ENCODE data around the gene GGT1.
A peak's percentile ranks its signal among the peaks of the same experiment; 100 is the strongest.

Gene GGT1

DNA sequence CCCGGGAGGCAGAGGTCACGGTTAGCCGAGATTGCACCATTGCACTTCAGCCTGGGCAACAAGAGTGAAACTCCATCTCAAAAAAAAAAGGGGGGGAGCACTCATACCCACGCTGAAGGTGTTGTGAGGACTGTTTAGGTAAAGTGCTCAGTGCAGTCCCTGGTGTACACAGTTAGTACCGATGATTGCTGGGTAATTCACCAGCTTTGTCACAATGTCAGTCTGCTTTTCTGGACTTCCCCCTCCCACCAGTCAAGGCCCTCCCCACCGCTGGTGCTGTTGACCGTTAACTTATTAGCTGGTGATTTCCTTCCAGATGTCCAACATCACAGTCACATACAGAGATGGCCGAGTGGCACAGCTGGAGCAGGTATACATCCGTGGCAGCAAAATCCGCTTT, 35.3 kb upstream of the GGT1 start:
- Histone ChIP-seq H3K36me3 (ENCODE audit: low read depth) (peaks cover 81% of the 10 kb centered on the region), H3K27ac (ENCODE audit: poor library complexity, severe bottlenecking) (no peak overlapping the region), H3K27me3 (ENCODE audit: insufficient read depth, poor library complexity, severe bottlenecking) (no peaks in the 10 kb centered on the region), H3K4me3 (ENCODE audit: severe bottlenecking) (no peak overlapping the region), H3K9me3 (ENCODE audit: severe bottlenecking) (no peaks in the 10 kb centered on the region), H3K4me1 (ENCODE audit: insufficient read depth, poor library complexity, severe bottlenecking) (no peaks in the 10 kb centered on the region)
- ATAC-seq (ENCODE audit: low read depth) (no peak), DNase-seq (ENCODE audit: low spot score) (no peak)
- TF ChIP-seq CTCF (IDR thresholded peaks at IDR 0.05; ENCODE audit: poor library complexity, severe bottlenecking) = no peak

GRCh38 chr22:24571266-24571665, 31.7 kb upstream of the GGT1 start:
- no peaks in the 10 kb centered on the region for H3K4me1 ChIP-seq (ENCODE audit: insufficient read depth, poor library complexity, severe bottlenecking)
- no peaks in the 10 kb centered on the region for H3K27me3 ChIP-seq (ENCODE audit: insufficient read depth, poor library complexity, severe bottlenecking)
- no peak overlapping the region for H3K27ac ChIP-seq (ENCODE audit: poor library complexity, severe bottlenecking)
- H3K36me3 ChIP-seq (ENCODE audit: low read depth) = peaks cover 77% of the 10 kb centered on the region
- H3K4me3 ChIP-seq (ENCODE audit: severe bottlenecking) = no peak overlapping the region
- no peak for DNase-seq (ENCODE audit: low spot score)
- no peak for ATAC-seq (ENCODE audit: low read depth)
- no peaks in the 10 kb centered on the region for H3K9me3 ChIP-seq (ENCODE audit: severe bottlenecking)
- no peak for TF ChIP-seq CTCF (IDR thresholded peaks at IDR 0.05; ENCODE audit: poor library complexity, severe bottlenecking)

DNA sequence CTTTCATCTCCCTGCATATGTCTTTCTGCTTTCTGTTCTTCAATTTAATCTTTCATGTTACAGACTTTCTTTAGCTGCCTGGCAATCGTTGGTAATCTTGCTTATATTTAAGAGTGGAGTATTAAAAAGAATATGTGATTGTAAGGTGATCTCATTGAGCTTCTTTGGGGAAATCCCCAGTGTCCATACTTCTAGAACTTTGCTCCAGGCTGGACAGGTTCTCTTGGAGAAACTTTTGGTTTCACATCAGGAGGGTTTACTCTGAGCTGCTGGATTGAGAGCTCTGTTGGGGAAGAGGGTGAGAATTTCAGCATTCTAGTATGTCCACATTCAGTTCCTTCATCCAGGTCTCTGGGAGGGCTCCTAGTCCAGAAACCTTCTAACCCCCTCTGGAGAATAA, 26.2 kb upstream of the GGT1 start:
- no peaks in the 10 kb centered on the region for H3K27me3 ChIP-seq (ENCODE audit: insufficient read depth, poor library complexity, severe bottlenecking)
- peaks cover 46% of the 10 kb centered on the region for H3K36me3 ChIP-seq (ENCODE audit: low read depth)
- ATAC-seq (ENCODE audit: low read depth) = no peak
- TF ChIP-seq CTCF (IDR thresholded peaks at IDR 0.05; ENCODE audit: poor library complexity, severe bottlenecking) = no peak
- no peak for DNase-seq (ENCODE audit: low spot score)
- H3K27ac ChIP-seq (ENCODE audit: poor library complexity, severe bottlenecking) = no peak overlapping the region
- no peaks in the 10 kb centered on the region for H3K9me3 ChIP-seq (ENCODE audit: severe bottlenecking)
- peaks cover 32% of the 10 kb centered on the region for H3K4me1 ChIP-seq (ENCODE audit: insufficient read depth, poor library complexity, severe bottlenecking)
- H3K4me3 ChIP-seq (ENCODE audit: severe bottlenecking) = no peak overlapping the region

DNA sequence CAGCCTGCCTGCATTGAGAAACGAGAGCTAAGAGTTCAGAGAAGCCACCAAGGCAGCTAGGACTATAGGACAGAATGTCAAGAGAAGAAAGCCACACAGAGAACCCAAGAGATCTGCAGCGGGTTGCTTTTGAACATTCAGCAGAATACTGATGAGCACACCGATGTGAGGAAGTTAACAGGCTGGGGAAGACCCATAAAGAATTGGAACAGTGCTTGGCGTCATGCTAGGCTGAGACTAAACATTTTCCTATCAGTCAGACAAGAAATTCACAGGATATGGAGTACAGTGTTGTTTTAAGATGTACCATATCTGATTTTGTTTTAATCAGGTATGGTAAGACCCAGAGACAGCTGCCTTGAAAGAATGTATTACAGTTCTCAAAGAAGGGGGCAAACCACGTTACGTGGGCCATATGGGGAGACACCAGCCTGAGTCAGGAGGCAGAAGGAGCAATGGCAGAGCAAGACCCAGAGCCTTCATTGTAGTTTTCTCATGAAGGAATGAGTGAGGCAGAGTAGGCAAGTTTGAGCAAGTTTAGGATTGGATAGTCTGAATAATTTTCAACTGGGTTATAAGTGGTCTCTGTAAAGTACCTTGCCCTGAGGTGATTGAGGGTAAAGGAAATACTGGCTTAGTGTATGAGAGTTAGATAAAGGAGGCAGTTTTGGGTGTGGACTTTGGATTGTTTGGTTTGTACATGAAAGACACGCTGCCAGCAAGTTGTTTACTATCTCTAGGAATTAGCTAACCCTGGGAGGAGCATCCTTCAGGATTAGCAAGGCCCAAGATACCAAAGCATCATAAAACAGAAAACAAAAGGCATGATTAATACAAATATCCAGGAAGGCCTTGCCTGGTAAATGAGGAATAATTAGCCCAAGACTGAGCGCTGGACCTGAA, 24.4 kb upstream of the GGT1 start:
- ATAC-seq (ENCODE audit: low read depth) (peak; percentile 87), DNase-seq (ENCODE audit: low spot score) (no peak)
- Histone ChIP-seq H3K9me3 (ENCODE audit: severe bottlenecking) (no peaks in the 10 kb centered on the region), H3K4me3 (ENCODE audit: severe bottlenecking) (no peak overlapping the region), H3K27ac (ENCODE audit: poor library complexity, severe bottlenecking) (peak overlapping the region; percentile 85), H3K36me3 (ENCODE audit: low read depth) (peaks cover 28% of the 10 kb centered on the region), H3K27me3 (ENCODE audit: insufficient read depth, poor library complexity, severe bottlenecking) (no peaks in the 10 kb centered on the region), H3K4me1 (ENCODE audit: insufficient read depth, poor library complexity, severe bottlenecking) (peaks cover 32% of the 10 kb centered on the region)
- no peak for TF ChIP-seq CTCF (IDR thresholded peaks at IDR 0.05; ENCODE audit: poor library complexity, severe bottlenecking)

GRCh38 chr22:24579258-24579601, 23.8 kb upstream of the GGT1 start:
- TF ChIP-seq CTCF (IDR thresholded peaks at IDR 0.05; ENCODE audit: poor library complexity, severe bottlenecking) = no peak
- no peak for ATAC-seq (ENCODE audit: low read depth)
- peak overlapping the region; percentile 85 for H3K27ac ChIP-seq (ENCODE audit: poor library complexity, severe bottlenecking)
- H3K27me3 ChIP-seq (ENCODE audit: insufficient read depth, poor library complexity, severe bottlenecking) = no peaks in the 10 kb centered on the region
- no peak for DNase-seq (ENCODE audit: low spot score)
- peaks cover 22% of the 10 kb centered on the region for H3K36me3 ChIP-seq (ENCODE audit: low read depth)
- H3K9me3 ChIP-seq (ENCODE audit: severe bottlenecking) = no peaks in the 10 kb centered on the region
- H3K4me1 ChIP-seq (ENCODE audit: insufficient read depth, poor library complexity, severe bottlenecking) = peaks cover 32% of the 10 kb centered on the region
- no peak overlapping the region for H3K4me3 ChIP-seq (ENCODE audit: severe bottlenecking)

Data from RWPE2 (cell line).